Middle frontal gyrus (tissue), 1 donor: ENCODE measurements around the gene MTR.
A peak's percentile ranks its signal among the peaks of the same experiment; 100 is the strongest.
"Not testable (repeated sequence)": the region's sequence is repeated elsewhere in the genome, so short reads cannot be mapped to it uniquely, and the experiment has no call there.

Experiments used
- DNase-seq: peaks from one replicate; pipeline ENCODE4 v3.0.0-alpha.2; 2015; ENCODE audit warnings: low spot score; ENCODE audit errors: extremely low spot score

Gene MTR

GRCh38 chr1:236830116-236830515 is 35.0 kb downstream of the MTR start:
- DNase-seq, result no peak

DNA sequence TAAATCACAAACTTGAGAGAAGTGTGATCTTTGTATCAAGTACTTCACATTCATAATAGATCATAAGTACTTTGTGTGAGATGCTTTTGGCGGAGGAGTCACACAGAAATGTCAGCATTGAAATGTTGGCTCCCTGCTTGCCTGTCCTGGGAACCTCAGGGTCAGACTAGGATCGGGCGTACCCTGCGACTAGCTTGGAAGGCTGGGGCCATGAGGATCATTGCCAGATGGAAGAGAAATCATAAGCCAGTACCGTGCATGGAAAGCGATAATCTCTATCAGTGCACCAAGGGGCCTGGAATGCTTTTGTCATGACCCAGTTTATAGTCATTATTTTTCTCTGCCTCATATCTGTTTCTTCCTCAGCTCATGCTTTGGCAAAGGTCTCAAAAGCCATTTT is 35.5 kb downstream of the MTR start:
- no peak for DNase-seq

GRCh38 chr1:236833575-236833974 is 38.5 kb downstream of the MTR start:
- no peak for DNase-seq

GRCh38 chr1:236834876-236835275 is 39.8 kb downstream of the MTR start:
- DNase-seq, result no peak

- no peak for DNase-seq
These were observed 40.4 kb downstream of the MTR start for GRCh38 chr1:236835491-236835890.

GRCh38 chr1:236836157-236836556 is 41.1 kb downstream of the MTR start:
- no peak for DNase-seq

DNA sequence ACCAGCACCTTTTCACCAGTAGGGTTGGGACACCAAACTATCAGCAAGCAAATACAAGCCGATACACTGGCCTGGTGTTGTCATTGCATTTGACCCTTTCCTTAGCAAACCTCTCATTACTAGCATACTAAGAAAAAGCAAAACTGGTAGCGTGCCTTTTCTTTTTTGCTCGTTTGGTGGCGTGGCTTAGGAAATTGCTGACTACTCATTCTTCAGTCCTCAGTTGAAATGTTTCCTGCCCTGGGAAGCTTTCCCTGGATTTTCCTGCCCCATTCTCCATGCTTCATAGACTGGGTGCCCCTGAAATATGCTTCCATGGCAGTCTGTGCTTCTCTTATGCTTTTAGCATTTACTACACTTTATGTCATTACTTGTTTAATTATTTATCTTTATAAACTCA is 42.0 kb downstream of the MTR start:
- no peak for DNase-seq

GRCh38 chr1:236837897-236838296 is 42.8 kb downstream of the MTR start:
- DNase-seq, result no peak

GRCh38 chr1:236841341-236841740 is 46.2 kb downstream of the MTR start:
- no peak for DNase-seq

- DNase-seq, result no peak
These were observed 49.6 kb downstream of the MTR start for GRCh38 chr1:236844499-236845271.

- no peak for DNase-seq
These were observed 50.7 kb downstream of the MTR start for GRCh38 chr1:236845830-236846229.

DNA sequence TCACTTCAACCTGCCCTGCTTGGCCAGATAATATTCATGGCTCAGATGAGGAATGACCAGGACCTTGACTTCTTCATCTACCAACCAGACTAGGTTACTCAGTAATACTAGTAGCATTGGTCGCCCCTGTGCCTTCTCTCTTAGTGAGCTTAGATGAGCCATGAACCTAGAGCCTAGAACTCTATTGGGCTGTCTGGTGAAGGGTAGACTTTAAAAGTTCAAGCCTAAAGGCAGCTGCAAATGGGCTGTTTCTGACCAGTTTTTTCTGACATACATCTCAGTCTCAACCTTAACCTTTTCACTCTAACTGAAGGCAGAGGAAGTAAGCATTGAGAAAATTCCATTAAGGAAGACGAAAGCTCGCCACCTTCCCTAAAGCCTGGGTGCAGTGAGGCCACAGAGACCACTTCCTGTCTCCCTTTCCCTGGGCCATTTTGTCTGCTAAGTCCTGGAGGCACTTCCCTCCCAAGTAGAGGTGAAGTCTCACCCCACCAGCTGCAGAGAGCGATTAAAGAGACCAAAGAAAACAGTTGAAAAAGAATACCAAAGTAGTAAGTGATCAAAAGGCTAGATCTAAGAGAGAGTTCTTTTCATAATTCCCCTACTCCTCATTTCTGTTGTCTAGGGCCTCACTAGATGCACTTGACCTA is 53.3 kb downstream of the MTR start:
- DNase-seq, result no peak

DNA sequence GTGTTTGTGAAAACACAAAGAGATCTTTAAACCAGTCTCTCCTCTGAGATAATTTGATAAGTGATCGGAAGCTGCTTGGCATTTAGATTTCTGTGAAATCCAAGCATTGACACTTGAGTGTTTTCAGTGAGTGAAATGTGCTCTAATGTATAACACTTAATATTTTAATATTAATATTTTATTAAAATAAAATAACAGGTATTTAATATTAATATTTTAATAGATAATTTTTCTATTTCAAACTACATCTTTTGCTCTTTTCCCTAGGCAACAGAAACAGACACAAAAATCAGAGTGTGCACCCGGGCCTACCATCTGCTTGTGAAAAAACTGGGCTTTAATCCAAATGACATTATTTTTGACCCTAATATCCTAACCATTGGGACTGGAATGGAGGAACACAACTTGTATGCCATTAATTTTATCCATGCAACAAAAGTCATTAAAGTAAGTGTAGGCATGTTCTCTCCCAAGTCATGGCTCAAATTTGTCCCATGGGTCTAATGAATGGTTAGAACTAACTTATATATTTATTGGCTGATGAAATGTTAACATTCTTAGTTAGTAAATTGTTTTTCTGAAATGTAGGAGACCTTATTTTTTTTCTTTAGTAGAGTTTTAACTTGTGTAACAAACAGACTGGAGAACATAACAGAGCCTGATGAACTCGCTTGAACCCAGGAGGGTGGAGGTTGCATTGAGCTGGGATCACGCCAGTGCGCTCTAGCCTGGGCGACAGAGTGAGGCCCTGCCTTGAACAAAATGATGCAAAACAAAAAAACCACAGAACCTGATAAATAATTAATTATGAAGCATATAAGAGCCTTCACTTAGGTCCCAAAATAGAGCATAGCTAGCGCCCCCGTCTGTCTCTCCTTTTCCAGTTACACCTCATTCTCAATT is 55.2 kb downstream of the MTR start:
- no peak for DNase-seq

DNA sequence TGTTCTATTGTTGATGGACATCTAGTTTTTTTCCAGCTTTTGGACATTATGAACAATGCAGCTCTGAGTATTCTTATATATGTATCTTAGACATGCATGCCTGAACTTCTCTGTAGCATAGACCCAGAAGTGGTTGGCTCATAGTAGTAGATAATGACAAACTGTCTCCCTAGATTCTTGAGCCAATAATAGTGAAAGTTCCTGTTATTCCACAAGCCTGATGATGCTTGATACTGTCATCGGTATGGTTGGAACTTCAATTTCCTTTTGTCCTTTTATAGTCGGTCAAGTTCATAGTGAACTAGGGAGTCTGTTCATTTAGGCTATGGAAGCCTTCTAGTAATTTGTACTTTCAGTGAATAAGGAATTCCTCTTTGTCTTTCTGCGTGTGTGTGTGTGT is 56.8 kb downstream of the MTR start:
- DNase-seq, result no peak

GRCh38 chr1:236853921-236854604 is 59.0 kb downstream of the MTR start:
- DNase-seq, result peak; percentile 13

- DNase-seq, result no peak
These were observed 59.5 kb downstream of the MTR start for GRCh38 chr1:236854605-236854983.

GRCh38 chr1:236856649-236857048 is 61.6 kb downstream of the MTR start:
- not testable (repeated sequence) for DNase-seq

GRCh38 chr1:236858165-236858564 is 63.1 kb downstream of the MTR start:
- no peak for DNase-seq

DNA sequence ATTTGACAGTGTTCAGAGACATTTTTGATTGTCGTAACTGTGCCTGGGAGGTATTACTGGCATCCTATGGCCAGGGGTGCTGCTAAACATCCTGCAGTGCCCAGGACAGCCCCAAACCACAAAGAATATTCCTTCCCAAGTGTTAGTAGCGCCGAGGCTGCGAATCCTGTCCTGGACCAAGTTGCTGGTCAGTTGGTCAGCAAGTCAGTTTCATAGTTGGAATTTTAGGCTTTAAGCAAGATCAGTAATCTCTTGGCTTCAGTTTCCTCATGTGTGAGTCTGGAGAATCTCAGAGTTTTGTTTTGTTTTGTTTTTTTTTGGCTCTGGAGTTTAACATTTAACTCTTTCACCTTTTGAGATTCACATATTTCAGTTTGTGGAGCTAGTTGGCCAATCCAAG is 65.0 kb downstream of the MTR start:
- DNase-seq, result no peak

DNA sequence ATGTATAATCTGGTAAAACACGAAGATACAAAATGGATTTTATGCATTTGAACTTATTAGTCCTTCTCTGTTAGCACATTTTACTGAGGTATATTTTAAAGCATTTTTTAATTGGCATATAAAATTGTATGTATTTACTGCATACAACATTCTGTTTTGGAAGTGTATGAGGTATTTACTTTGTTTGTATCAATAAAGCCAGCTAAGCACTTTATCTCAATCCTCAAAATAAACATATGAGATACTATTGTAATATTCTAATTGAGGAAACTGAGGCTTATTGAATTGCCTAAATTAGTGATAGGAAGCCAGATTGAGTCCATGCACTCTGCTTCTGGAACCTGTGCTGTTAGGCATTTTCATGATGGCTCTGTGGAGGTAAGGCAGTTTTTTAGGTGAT is 65.6 kb downstream of the MTR start:
- DNase-seq, result no peak

DNA sequence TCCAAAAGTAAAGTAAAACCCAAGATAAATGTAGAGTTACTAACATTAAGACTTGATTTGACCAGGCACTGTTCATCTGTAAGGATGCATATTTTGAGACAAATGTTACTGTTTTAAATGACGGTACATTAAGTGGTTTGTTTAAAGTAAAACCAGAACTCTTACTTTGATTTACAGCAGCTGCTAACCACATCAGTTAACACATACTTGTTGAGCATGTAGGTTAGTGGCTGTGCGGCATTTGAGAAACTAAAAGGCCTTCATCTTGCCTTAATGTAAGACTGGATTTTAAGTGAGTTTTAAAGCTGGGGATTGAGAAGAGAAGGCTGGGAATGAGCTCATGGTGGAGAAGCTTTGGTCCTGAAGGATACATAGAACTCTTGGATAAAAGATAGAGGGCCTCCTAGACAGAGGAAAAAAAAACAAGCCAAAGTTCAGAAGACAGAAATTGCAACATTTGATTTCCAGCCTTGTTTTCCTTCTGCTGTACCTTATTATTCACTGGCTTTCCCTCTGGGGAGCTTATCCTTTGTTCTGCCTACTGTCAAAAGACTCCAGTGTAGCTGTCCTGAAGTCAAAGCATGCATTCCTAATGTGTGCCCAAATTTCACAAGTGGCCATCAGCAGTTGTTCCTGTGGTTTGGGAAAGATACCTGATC is 66.6 kb downstream of the MTR start:
- DNase-seq, result no peak
